Activated naive CD8-positive, alpha-beta T cell treated with anti-CD3 and anti-CD28 coated beads, Interleukin-2, amount 10 ng/mL, durations not matched to agents 7 days and 5 days (primary cell): ENCODE measurements around the gene CFAP43. TPM values are rescaled to one million over a fixed set of nuclear protein-coding genes. Genes with fewer than 3 reads are reported as not detected.

Source experiments
- ATAC-seq: fragments of 150-1000 bp; cut with Tn5 transposase; one replicate; pipeline ENCODE4 v1.10.0; 2021; ENCODE audit warnings: low read depth, moderate library complexity
- POLR2A ChIA-PET: fragments of 350-600 bp; sonication (Branson Sonifier 250); formaldehyde crosslinking; loops from one replicate; lab custom pipeline; 2021; ENCODE audit warnings: antibody characterized with exemption; lab: Charles Lee
- DNase-seq: peaks from one replicate; pipeline ENCODE4 v3.0.0; 2021
- H3K27ac Mint-ChIP-seq: one replicate; pipeline ENCODE4 v1.8.0; 2022; ENCODE audit warnings: mild to moderate bottlenecking, mixed read lengths
- H3K27me3 Mint-ChIP-seq: one replicate; pipeline ENCODE4 v1.8.0; 2022; ENCODE audit warnings: mild to moderate bottlenecking, moderate library complexity, mixed read lengths
- H3K36me3 Mint-ChIP-seq: one replicate; pipeline ENCODE4 v1.8.0; 2021; ENCODE audit warnings: mild to moderate bottlenecking, mixed read lengths
- H3K4me1 Mint-ChIP-seq: one replicate; pipeline ENCODE4 v1.8.0; 2021; ENCODE audit warnings: mixed read lengths
- H3K4me3 Mint-ChIP-seq: one replicate; pipeline ENCODE4 v1.8.0; 2022; ENCODE audit warnings: mild to moderate bottlenecking, moderate library complexity, mixed read lengths
- H3K9me3 Mint-ChIP-seq: one replicate; pipeline ENCODE4 v1.8.0; 2021; ENCODE audit warnings: mixed read lengths
- microRNA-seq: library from miRNA; unstranded; fragments of <30 nt; microRNA quantifications from one replicate; pipeline ENCODE4 v1.2.0, GENCODE V29; 2022
- total RNA-seq, 2 experiments: library from RNA; stranded (reverse); gene quantifications; one replicate each; pipeline ENCODE4 v1.2.3, GENCODE V29; 2021

CFAP43 gene
- total RNA-seq, 2 experiments from 2014 or later = 0.25 TPM; not detected in 1

DNA sequence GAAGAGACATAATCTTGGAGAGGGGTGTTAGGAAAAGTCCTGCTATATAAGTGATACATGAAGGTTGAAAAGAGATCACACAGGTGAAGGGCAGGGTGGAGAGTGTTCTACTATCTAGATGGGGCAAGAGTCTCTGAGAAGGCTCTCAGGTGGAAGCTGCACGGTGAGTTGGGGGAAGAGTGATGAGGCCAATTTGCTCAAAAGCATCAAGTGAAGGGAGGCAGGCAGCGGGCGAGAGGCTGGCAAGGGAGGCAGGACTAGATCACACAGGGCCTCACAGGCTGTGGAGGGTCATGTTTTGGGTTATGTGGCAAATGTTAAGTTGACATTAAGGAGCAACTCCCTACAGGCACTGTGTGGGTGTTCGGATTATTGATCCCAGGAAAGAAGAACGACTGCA, 143.9 kb downstream of the CFAP43 start:
- Mint-ChIP-seq H3K4me1 (peaks cover 1% of the 10 kb centered on the region), H3K27ac (no peak overlapping the region), H3K27me3 (peaks cover 2% of the 10 kb centered on the region), H3K36me3 (no peaks in the 10 kb centered on the region), H3K9me3 (no peaks in the 10 kb centered on the region), H3K4me3 (no peak overlapping the region)
- no peak for DNase-seq
- ATAC-seq = no peak
- POLR2A ChIA-PET = no interaction called here

- no peak within 1 kb of the TSS for H3K27ac Mint-ChIP-seq
- POLR2A ChIA-PET = interaction anchor here (0.6 kb wide), 1 partner anchor 158 kb away, joined by 3 read pairs; no protein-coding TSS in a partner anchor
- peaks cover 2% of the 10 kb centered on the region for H3K27me3 Mint-ChIP-seq
- no peak for ATAC-seq
- H3K4me3 Mint-ChIP-seq = no peak within 1 kb of the TSS
- H3K4me1 Mint-ChIP-seq = peaks cover 1% of the 10 kb centered on the region
- H3K9me3 Mint-ChIP-seq = no peaks in the 10 kb centered on the region
- no peaks in the 10 kb centered on the region for H3K36me3 Mint-ChIP-seq
- no peak for DNase-seq
Observed at GRCh38 chr10:104085801-104086400, 146.3 kb downstream of the CFAP43 start, which contains the start of gene COL17A1. COL17A1 (minus strand) TSS chr10:104085880; CDS start chr10:104080673, 5,207 bp downstream.

- no peak for ATAC-seq
- POLR2A ChIA-PET = no interaction called here
- Mint-ChIP-seq H3K27me3 (peaks cover 2% of the 10 kb centered on the region), H3K27ac (no peak overlapping the region), H3K36me3 (no peaks in the 10 kb centered on the region), H3K9me3 (no peaks in the 10 kb centered on the region), H3K4me3 (no peak overlapping the region), H3K4me1 (peaks cover 1% of the 10 kb centered on the region)
- DNase-seq = no peak
Observed at GRCh38 chr10:104084482-104085142, 147.6 kb downstream of the CFAP43 start.

GRCh38 chr10:104081998-104082397, 150.2 kb downstream of the CFAP43 start:
- DNase-seq = no peak
- H3K4me1 Mint-ChIP-seq = peaks cover 3% of the 10 kb centered on the region
- H3K27me3 Mint-ChIP-seq = no peaks in the 10 kb centered on the region
- no peak for ATAC-seq
- H3K4me3 Mint-ChIP-seq = no peak overlapping the region
- POLR2A ChIA-PET = no interaction called here
- no peak overlapping the region for H3K27ac Mint-ChIP-seq
- no peaks in the 10 kb centered on the region for H3K9me3 Mint-ChIP-seq
- no peaks in the 10 kb centered on the region for H3K36me3 Mint-ChIP-seq

DNA sequence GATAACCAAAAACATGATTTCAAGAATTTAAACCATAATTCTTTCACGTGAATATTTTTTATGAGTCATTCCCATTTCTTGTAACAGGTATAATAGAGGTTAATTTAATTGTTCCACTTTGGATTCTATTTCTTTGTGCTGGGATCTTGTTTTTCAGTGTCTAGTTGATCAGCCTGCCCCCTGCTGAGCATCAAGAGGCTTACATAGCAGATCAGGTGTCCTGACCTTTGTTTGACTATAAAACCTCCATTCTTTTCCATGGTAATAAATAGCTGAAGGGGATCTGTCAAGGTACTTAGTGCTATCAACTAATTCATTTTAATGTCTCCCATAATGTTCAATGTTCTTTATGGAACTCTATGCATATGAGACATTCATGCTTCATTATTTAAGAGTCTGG, 151.4 kb downstream of the CFAP43 start:
- H3K9me3 Mint-ChIP-seq = no peaks in the 10 kb centered on the region
- no peak overlapping the region for H3K4me3 Mint-ChIP-seq
- ATAC-seq (no peak), DNase-seq (no peak)
- POLR2A ChIA-PET = no interaction called here
- H3K4me1 Mint-ChIP-seq = peaks cover 3% of the 10 kb centered on the region
- no peaks in the 10 kb centered on the region for H3K36me3 Mint-ChIP-seq
- H3K27ac Mint-ChIP-seq = no peak overlapping the region
- no peaks in the 10 kb centered on the region for H3K27me3 Mint-ChIP-seq

Small RNAs within 50 kb of the gene (microRNA-seq; reads per million reads assigned to microRNA genes)
- gene MIR4482 (not detected), gene MIR609 (not detected)

Other genes with a start within 250 kb of the CFAP43 start
- not detected for gene COL17A1, start 146.5 kb downstream of the CFAP43 start, total RNA-seq
- gene SFR1, start 110.2 kb downstream of the CFAP43 start, total RNA-seq = 10 to 100 TPM; 13.3 to 15.7 TPM
- gene GSTO1, start 22.5 kb upstream of the CFAP43 start, total RNA-seq = 10 to 100 TPM; 92.2 to 97.7 TPM
- 1 to 10 TPM; 1.4 TPM for gene GSTO2, start 36.8 kb upstream of the CFAP43 start, total RNA-seq
- gene ITPRIP, start 106.1 kb upstream of the CFAP43 start, total RNA-seq = 10 to 100 TPM; 24.7 to 25.4 TPM
- under 1 TPM; 0.28 to 0.34 TPM for gene CFAP58, start 121.5 kb upstream of the CFAP43 start, total RNA-seq